HG03439 (cell line): ENCODE measurements around the gene KLK14.

Experiments
- ATAC-seq: cut with Tn5 transposase; IDR thresholded peaks from one replicate; pipeline ENCODE4 v1.9.1; 2021; ENCODE audit warnings: mild to moderate bottlenecking, moderate library complexity; ENCODE audit not compliant: unreplicated experiment

The KLK14 gene, protein sequence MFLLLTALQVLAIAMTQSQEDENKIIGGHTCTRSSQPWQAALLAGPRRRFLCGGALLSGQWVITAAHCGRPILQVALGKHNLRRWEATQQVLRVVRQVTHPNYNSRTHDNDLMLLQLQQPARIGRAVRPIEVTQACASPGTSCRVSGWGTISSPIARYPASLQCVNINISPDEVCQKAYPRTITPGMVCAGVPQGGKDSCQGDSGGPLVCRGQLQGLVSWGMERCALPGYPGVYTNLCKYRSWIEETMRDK

DNA sequence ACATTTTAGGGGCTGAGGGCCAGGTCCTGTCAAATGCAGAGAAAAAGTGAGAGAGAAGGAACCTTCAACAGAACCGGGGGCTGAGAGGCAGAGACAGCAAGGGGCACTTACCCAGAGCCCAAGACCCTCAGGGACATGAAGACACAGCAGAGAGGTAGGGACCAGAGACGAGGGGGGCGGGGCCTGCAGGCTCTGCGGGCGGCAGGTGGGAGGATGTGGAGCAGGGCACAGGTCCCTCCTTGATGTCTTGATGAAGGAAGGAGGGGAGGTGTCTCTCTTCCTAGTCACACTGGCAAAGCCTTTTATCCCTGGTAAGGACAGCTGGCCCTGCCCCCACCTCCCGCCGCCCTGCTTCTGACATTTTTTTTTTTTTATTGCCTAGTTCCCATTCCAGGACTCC, at the start of gene KLK14:
KLK14 (minus strand) TSS at position 277 of the 400 bp plus-strand sequence; CDS start at position 4, 273 bp downstream.
- ATAC-seq: no peak

DNA sequence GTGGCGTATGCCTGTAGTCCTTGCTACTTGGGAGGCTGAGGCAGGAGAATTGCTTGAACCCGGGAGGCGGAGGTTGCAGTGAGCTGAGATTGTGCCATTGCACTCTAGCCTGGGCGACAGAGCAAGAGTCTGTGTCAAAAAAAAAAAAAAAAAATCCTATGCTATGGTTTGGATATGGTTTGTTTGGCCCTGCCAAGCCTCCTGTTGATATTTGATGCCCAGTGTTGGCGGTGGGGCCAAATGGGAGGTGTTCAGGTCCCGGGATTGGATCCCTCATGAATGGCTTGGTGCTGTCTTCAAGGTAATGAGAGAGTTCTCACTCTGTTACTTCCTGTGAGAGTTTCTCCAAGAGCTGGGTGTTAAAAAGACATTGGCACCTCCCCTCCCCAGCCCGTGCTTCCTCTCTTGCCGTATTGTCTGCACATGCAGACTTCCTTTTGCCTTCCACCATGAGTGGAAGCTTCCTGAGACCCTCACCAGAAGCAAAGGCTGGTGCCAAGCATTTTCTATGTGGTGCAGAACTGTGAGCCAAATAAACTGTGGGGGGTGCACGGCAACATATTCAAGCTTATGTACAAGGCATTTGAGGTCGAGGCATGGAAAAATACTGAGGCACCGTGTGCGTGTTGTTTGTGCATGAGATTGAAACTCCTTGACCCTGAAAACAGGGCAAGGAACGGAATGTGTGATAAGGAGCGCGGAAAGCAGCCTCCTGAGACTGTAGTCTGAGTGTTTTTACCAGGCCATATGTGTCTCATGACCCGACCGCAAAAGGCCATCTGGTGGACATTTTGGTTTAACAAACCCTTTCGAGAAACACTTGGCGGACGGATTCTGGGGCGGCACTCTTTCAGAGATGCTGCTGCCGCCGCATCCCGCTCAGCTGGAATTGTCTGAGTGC, 49.3 kb upstream of the KLK14 start:
- ATAC-seq: no peak

DNA sequence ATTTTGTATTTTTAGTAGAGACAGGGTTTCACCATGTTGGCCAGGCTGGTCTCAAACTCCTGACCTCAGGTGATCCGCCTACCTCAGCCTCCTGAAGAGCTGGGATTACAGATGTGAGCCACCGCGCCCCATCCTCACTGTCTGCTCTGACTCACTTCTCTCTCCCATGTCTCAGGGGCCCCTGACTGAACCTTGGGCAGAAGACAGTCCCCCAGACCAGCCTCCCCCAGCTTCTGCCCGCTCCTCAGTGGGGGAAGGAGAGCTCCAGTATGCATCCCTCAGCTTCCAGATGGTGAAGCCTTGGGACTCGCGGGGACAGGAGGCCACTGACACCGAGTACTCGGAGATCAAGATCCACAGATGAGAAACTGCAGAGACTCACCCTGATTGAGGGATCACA, 47.0 kb upstream of the KLK14 start:
- no peak for ATAC-seq

DNA sequence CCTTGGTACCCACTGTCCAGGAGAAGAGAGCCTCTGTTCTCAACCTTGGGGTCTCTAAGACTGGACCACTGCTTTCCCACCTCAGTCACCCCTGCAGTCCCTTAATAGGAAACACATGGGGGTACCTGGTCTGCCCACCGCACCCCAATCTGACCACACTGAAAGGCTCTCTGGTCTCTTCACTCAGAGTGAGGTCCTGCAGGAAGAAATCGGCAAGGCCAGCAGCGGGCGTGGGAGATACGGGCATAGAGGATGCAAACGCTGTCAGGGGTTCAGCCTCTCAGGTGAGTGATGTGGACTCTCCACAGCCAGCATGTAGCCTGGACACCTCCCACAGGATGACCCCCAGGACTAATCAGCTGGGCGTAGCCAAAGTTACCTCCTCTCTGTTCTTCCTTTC, 45.5 kb upstream of the KLK14 start:
- no peak for ATAC-seq

DNA sequence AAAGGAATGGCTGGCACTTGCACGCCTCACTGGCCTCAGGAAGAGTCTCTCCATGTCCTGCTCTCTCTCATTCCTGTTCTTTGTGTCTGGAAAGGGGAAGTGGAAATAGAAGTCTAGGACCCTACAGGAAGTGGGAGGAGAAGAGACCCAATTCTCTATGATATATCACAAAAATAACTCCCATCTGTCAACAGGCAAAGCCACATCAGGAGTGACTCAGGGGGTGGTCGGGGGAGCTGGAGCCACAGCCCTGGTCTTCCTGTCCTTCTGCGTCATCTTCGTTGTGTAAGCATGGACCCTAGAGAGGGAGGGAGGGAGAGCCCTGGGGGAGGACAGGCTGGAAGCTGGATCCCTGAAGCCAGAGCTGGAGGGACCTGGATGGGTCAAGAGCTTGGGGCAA, 45.1 kb upstream of the KLK14 start:
- ATAC-seq: no peak

DNA sequence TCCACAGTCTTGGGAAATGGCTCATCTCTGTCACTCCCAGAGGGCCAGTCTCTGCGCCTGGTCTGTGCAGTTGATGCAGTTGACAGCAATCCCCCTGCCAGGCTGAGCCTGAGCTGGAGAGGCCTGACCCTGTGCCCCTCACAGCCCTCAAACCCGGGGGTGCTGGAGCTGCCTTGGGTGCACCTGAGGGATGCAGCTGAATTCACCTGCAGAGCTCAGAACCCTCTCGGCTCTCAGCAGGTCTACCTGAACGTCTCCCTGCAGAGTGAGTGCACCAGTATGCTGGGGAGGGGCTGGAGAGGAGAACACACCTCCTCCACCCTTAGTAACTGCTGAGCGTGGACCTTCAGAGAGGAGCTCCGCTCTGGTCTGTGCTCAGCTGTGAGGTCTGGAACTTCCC, 44.3 kb upstream of the KLK14 start:
- no peak for ATAC-seq

DNA sequence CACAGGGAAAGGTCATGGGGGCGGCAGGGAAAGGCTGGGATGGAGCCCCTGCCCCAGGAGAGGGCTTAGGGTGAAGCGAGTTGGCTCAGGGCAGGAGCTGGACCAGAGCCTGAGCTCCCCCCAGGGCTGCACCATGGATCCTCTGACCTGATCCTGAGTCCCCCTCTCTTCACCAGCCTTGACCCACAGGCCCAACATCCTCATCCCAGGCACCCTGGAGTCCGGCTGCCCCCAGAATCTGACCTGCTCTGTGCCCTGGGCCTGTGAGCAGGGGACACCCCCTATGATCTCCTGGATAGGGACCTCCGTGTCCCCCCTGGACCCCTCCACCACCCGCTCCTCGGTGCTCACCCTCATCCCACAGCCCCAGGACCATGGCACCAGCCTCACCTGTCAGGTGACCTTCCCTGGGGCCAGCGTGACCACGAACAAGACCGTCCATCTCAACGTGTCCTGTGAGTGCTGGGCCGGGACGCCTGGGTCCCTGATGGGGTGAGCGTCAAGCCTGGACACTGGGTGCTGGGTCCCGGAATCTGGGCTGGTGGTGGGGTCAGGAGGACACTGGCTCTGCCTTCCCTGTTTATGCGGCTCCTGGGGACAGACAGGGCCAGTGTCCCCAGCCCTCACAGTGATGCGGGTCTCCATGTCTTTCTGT, 42.9 kb upstream of the KLK14 start:
- ATAC-seq: no peak

DNA sequence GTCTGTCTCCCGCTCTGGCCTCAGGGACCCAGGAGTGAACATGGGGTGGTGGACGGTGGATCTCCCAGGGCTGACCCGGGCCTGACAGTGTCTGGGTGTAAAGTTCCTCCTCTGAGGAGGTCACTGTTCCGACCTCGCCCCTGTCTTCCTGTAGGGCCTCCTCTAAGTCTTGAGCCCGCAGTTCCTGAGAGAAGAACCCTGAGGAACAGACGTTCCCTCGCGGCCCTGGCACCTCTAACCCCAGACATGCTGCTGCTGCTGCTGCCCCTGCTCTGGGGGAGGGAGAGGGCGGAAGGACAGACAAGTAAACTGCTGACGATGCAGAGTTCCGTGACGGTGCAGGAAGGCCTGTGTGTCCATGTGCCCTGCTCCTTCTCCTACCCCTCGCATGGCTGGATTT, 42.0 kb upstream of the KLK14 start, which contains the start of gene SIGLEC9:
SIGLEC9 (plus strand) TSS at position 178 of the 400 bp plus-strand sequence; CDS start at position 247, 69 bp downstream.
- no peak for ATAC-seq

DNA sequence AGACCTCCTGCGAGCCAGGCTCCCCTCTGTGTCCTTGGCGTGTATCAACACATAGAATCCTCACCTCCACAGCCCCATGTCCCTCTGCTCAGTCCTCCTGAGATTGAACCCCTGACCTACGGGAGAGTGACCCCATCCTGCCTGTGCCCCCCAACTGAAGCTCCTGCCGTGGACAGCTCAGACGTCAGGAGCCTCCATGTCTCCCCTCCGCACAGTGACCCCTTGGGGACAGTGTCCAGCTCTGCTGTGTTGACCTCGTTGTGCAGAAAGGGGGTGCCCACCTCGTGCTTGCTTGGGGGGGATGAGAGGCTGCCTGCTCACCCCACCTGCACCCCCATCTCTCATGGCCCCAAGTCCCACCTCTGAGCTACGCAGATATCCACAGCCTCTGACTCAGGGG, 41.5 kb upstream of the KLK14 start:
- ATAC-seq: no peak

DNA sequence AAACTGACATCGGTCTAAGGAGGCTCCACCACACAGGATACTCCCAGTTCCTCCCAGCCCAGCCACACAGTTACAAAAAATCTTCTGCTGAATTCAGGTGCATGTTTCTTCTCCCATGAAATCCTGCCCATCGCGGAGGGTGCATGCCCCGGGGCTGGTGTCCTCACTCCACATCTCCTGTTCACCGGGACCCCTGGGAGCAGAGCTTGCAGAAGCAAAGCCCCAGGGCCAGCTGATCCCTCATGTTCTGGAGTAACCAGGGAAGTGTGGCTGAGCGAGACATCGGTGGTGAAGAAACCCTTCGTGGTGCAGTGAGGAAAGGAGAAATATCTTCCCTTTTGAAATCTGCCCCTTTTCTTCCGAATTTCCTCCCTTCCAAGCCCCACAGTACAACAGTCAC, 41.1 kb upstream of the KLK14 start:
- ATAC-seq: no peak

DNA sequence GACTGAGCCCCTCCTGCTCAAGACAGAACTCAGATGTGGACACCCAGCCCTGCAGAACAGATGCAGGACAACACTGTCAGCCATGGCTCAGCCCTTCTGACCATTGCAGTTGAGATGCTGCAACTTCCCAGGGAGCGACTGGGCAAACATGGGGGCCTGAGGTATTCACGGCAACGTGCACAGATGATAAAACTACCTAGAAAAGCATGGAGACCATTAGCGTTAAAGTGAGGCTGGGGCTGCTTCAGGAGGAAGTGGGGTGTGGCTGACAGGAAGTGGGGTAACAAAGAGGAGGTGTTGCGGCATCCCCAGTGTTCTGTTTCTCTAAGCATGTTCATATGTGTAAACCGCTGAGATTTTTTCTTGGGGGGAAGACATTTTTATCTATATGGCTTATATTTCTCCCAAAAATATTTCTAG, 40.7 kb upstream of the KLK14 start:
- ATAC-seq: no peak

DNA sequence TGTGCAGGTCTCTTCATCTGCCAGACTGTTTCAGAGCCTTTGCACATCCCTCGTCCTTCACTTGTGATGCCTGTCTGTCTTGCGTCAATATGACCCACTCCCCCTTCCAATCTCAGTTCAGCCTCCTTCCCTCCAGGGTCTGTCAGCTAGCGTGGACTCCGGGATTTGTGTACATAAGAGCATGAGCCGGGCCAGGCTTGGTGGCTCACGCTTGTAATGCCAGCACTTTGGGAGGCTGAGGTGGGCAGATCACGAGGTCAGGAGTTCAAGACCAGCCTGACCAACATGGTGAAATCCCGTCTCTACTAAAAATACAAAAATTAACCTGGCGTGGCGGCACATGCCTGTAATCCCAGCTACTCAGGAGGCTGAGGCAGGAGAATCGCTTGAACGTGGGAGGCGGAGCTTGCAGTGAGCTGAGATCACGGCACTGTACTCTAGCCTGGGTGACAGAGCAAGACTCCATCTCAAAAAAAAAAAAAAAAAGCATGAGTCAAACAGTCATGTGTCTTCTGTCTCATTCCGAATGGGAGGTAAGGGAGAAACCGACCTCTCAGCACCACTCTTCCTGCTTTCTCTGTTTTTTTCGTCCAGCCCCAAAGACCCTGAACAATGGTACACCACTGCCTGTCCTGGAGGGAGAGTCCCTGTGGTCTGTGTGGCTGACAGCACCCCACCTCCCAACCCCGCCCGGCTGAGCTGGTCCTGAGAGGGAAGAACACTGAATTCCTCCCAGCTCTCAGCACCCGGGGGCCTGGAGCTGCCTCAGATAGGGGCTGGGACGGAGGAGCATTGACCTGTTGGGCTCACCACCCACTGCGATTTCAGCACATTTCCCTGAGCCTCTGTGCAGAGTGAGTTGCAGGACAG, 39.7 kb upstream of the KLK14 start:
- ATAC-seq: no peak

DNA sequence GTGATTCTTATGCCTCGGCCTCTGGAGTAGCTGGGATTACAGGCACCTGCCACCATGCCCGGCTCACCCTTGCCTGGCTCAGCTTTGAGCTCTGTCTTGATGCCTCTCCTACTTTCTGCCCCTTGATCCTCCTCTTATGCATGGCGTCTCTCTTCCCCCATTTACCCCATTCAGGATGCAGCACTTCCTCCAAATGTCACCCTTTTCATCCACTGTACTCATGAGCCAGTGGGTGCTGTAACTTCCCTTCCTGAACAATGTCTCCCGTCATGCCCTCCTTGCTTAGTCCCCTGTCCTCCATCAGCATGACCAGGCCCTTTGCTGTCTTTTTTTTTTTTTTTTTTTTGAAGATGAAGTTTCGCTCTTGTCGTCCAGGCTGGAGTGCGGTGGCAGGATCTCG, 38.6 kb upstream of the KLK14 start:
- ATAC-seq: no peak

DNA sequence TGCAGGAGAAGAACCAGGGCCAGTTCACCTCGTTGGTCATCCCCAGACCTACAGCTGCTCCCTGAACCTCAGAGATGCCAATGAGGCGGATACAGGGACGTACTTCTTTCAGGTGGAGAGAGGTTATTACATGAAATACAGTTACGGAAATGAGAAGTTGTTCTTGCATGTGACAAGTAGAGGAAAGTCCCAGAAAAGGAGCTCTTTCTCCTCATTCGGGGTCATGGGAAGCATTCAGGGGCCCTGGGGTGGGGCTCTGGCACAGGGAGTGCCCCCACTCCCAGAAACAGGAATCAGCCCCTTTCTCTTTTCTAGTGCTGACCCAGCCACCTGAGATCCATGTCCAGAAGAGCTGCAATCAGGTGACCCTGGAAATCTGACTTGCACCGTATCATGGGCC, 37.5 kb upstream of the KLK14 start:
- no peak for ATAC-seq

DNA sequence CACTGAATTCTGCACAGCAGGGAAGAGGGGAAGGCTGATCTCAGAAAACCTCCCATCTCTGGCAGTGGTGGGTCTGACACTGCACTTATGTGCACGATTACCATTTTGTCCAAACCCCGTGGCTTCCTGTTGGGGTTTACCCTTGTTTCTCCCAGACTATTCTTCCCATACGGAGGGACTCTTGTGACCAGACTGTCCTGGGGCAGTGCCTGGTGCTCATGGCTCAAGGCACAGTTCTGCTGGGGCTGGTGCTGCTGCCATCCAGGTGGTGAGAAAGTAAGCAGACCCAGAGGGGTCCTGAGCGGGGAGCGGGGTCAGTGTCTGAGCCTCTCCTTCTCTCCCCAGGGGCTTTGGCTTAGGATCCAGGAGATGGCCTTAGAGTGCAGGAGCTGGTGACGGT, 36.9 kb upstream of the KLK14 start:
- ATAC-seq: no peak

DNA sequence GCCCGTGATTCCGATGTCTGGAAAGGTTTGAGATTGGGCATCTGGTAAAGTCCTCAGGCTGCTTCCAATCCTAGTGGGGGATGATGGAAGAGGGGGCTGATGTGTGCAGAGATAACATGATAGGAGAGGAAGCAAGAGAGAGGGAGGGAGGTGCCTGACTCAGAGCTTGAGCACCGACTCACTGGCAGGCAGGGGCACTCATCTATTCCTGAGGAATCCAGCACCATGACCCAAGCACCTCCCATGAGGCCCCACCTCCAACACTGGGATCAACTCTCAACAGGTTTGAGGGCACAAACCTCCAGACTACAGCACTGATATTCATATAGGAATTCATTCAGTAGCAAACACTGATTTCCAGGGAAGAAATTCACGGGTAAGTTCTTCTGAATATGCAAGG, 36.4 kb upstream of the KLK14 start:
- ATAC-seq: no peak

DNA sequence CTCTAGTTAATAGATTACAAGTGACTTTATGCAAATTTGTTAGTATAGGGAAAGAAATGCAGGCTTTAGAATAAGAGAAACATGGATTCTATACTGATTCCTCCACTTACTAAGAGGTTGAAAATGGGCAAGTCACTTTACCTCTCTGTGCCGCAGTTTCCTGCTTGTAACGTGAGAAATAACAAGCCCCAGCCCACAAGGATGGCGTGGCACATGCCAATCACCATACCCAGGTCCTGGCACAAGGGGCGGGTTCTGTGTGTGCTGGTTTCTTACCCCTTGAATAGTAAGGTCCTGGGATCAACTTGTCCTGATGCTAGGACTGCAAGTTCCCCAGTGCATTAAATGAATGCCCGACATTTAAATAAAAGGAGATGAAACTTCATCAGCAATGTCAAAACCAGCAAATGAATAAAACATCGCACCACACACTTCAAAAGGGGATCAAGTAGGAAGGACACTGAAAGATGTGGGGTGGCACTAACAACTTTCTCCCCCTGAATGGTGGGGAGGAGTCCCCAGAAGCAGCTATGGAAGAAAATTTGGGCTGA, 34.1 kb upstream of the KLK14 start:
- ATAC-seq: no peak

DNA sequence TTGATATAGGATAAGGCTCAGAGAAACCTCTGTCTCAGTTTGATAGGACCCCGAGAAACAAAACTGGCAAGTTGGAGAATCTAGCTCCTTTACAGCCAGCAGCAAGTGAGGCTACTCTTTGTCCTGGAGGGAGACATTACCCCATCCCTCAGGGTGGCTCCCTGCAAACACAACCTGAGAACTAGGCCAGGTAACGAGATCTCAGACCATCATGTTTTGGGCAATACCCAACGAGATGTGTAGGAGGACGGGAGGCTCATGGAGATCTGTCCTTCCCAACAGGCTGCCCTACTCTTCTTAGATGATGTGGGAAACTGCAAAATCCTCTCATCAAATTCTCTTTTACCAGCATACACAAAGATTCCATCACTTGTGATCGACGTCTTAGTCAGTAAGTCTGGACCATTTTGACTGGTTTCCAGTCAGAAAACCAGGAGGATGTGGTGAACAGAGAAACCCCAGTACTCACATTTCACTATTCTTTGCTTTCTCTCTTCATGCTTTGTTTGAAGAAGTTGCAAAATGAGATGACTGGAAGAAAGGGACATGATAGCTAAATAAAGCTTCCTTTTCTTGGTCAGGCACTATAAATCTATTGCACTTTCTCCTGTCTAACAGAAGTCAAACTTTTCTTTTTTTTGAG, 31.5 kb upstream of the KLK14 start:
- ATAC-seq: no peak

DNA sequence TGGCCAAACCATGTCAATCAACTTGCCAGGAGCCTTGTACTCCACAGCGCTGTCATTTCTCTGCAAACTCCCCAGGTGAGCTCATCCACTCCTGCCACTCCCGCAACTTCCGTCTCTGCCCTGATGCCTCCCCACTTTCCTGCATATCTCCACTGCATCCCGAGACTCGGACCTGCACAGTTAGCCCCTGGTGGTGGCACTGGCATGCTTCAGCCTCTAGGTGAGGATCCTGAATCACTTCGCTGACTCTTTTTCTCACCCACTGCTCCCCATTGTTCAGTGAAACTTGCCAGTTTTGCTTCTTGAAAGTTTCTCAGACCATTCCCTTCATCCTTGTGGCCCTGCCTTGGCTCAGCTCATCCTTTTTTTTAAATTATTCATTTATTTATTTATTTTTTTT, 28.9 kb upstream of the KLK14 start:
- no peak for ATAC-seq

DNA sequence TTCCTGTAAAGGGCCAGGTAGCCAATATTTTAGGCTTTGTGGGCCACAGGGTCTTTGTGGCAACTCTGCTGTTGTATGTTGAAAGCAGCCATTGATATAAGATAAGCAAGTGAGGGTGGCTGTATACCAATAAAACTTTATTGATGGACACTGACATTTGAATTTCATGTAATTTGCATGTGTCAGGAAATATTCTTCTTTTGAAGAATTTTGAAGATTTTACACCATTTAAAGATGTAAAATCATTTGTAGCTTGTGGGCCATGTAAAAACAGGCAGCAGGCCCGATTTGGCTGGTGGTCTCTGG, 27.9 kb upstream of the KLK14 start:
- ATAC-seq: no peak
